H1 (cell line): ENCODE measurements around the gene ABCC4. TPM values are rescaled to one million over a fixed set of nuclear protein-coding genes. Genes with fewer than 3 reads are reported as not detected.

ENCODE experiments used
- CTCF ChIA-PET: fragments of 300-600 bp; sonication (Branson Sonifier 250); formaldehyde crosslinking; loops from one replicate; lab custom pipeline; 2021; ENCODE audit not compliant: partially characterized antibody; lab: Charles Lee
- POLR2A ChIA-PET: fragments of 300-600 bp; sonication (Branson Sonifier 250); formaldehyde crosslinking; loops from one replicate; lab custom pipeline; 2021; ENCODE audit warnings: inconsistent platforms; ENCODE audit not compliant: partially characterized antibody; lab: Charles Lee
- DNase-seq, 2 experiments: peaks; one replicate each; pipeline versions ENCODE4 v3.0.0 to v3.0.0-alpha.2; 2010 to 2022; ENCODE audit warnings: low spot score in 2 of 2, low read depth in 1 of 2, mixed read lengths in 1 of 2
- FAIRE-seq: peaks from 2 replicates; lab custom pipeline; 2011; peaks lifted over from hg19 to GRCh38; lab: Jason Lieb, UNC
- H2AFZ ChIP-seq: 2 replicates; pipeline ENCODE4 v1.8.1; 2012; ENCODE audit warnings: low read length, inconsistent platforms
- H2AK5ac ChIP-seq: 2 replicates; pipeline ENCODE4 v1.6.1; 2013; ENCODE audit warnings: low read depth, low read length
- H2BK120ac ChIP-seq: replicated peaks from 2 replicates; pipeline ENCODE3; 2013; ENCODE audit warnings: low read depth, low read length, inconsistent platforms
- H2BK12ac ChIP-seq: 2 replicates; pipeline ENCODE4 v1.6.1; 2013; ENCODE audit warnings: low read depth, low read length
- H2BK15ac ChIP-seq: 2 replicates; pipeline ENCODE4 v1.6.1; 2013; ENCODE audit warnings: low read length
- H2BK20ac ChIP-seq: 2 replicates; pipeline ENCODE4 v1.6.1; 2013; ENCODE audit warnings: low read length
- H2BK5ac ChIP-seq: 2 replicates; pipeline ENCODE4 v1.6.1; 2013; ENCODE audit warnings: low read depth, low read length
- H3K14ac ChIP-seq: 2 replicates; pipeline ENCODE4 v1.6.1; 2013; ENCODE audit warnings: inconsistent platforms; ENCODE audit not compliant: insufficient read length
- H3K18ac ChIP-seq: 2 replicates; pipeline ENCODE4 v1.6.1; 2013; ENCODE audit warnings: low read length; ENCODE audit errors: extremely low read depth
- H3K23ac ChIP-seq: 2 replicates; pipeline ENCODE4 v1.6.1; 2013; ENCODE audit warnings: inconsistent platforms; ENCODE audit not compliant: insufficient read length
- H3K23me2 ChIP-seq: 2 replicates; pipeline ENCODE4 v1.6.1; 2013; ENCODE audit warnings: low read depth, low read length
- H3K27ac ChIP-seq: 2 replicates; pipeline ENCODE4 v1.6.1; 2011; ENCODE audit warnings: low read depth, low read length, inconsistent platforms
- H3K27me3 ChIP-seq, 4 experiments: replicated peaks in 1 of 4; 1 replicate in 1 of 4; 2 replicates in 3 of 4; pipeline versions ENCODE4 v1.6.1 to v1.8.1; 2011 to 2013; ENCODE audit warnings: low read length in 3 of 4, mild to moderate bottlenecking in 3 of 4, inconsistent platforms in 2 of 4, mixed read lengths in 2 of 4, moderate library complexity in 1 of 4; ENCODE audit not compliant: control insufficient read depth in 3 of 4, insufficient read depth in 3 of 4; ENCODE audit errors: extremely low read depth in 1 of 4
- H3K36me3 ChIP-seq, 4 experiments: 2 replicates each; pipeline versions ENCODE4 v1.6.1 to v1.8.1; 2011 to 2013; ENCODE audit warnings: mild to moderate bottlenecking in 4 of 4, low read length in 3 of 4, moderate library complexity in 2 of 4, control low read depth in 1 of 4, inconsistent platforms in 1 of 4; ENCODE audit not compliant: insufficient read depth in 4 of 4, control insufficient read depth in 2 of 4
- H3K4ac ChIP-seq: replicated peaks from 2 replicates; pipeline ENCODE3; 2013; ENCODE audit warnings: low read length, low read depth, mixed read lengths, inconsistent platforms; ENCODE audit not compliant: insufficient read length
- H3K4me1 ChIP-seq, 4 experiments: replicated peaks in 1 of 4; 1 replicate in 1 of 4; 2 replicates in 3 of 4; pipeline versions ENCODE4 v1.6.1 to v1.8.1; 2011 to 2013; ENCODE audit warnings: low read length in 3 of 4, inconsistent platforms in 2 of 4, mixed read lengths in 1 of 4; ENCODE audit not compliant: insufficient read depth in 4 of 4, control insufficient read depth in 3 of 4
- H3K4me2 ChIP-seq, 2 experiments: 2 replicates each; pipeline versions ENCODE4 v1.6.1 to v1.8.1; 2011 to 2013; ENCODE audit warnings: low read depth in 2 of 2, low read length in 2 of 2, control low read depth in 1 of 2, inconsistent platforms in 1 of 2, mild to moderate bottlenecking in 1 of 2; ENCODE audit not compliant: insufficient read depth in 1 of 2
- H3K4me3 ChIP-seq, 4 experiments: fragments of 200-600, 300-600 bp in 1 of 4; sonication (generic), shearing (Covaris generic), sonication (Bioruptor Twin) in 1 of 4; 2 replicates each; pipeline versions ENCODE4 v1.5.1 to v1.8.1; 2011 to 2016; ENCODE audit warnings: low read length in 4 of 4, low read depth in 3 of 4, control low read depth in 2 of 4, inconsistent platforms in 2 of 4, mild to moderate bottlenecking in 2 of 4, mixed read lengths in 1 of 4, moderate library complexity in 1 of 4; ENCODE audit not compliant: insufficient read depth in 2 of 4; ENCODE audit errors: extremely low read depth in 1 of 4
- H3K56ac ChIP-seq: replicated peaks from 2 replicates; pipeline ENCODE3; 2013; ENCODE audit warnings: low read depth, mild to moderate bottlenecking, mixed read lengths, low read length, inconsistent platforms; ENCODE audit not compliant: insufficient read length
- H3K79me1 ChIP-seq: 2 replicates; pipeline ENCODE4 v1.6.1; 2013; ENCODE audit warnings: low read depth, low read length, control low read depth
- H3K79me2 ChIP-seq, 2 experiments: 2 replicates each; pipeline versions ENCODE4 v1.6.1 to v1.8.1; 2012 to 2013; ENCODE audit warnings: low read length in 2 of 2, mild to moderate bottlenecking in 2 of 2, inconsistent platforms in 1 of 2; ENCODE audit not compliant: insufficient read depth in 2 of 2, control insufficient read depth in 1 of 2
- H3K9ac ChIP-seq, 4 experiments: replicated peaks in 1 of 4; 1 replicate in 1 of 4; 2 replicates in 3 of 4; pipeline versions ENCODE4 v1.6.1 to v1.8.1; 2011 to 2013; ENCODE audit warnings: low read depth in 3 of 4, low read length in 3 of 4, control low read depth in 2 of 4, mild to moderate bottlenecking in 2 of 4, moderate library complexity in 2 of 4, inconsistent platforms in 1 of 4; ENCODE audit errors: extremely low read depth in 1 of 4
- H3K9me3 ChIP-seq, 2 experiments: 2 replicates each; pipeline versions ENCODE4 v1.6.1 to v1.8.1; 2012 to 2013; ENCODE audit warnings: mild to moderate bottlenecking in 2 of 2, moderate library complexity in 2 of 2, control low read depth in 1 of 2, inconsistent platforms in 1 of 2, low read depth in 1 of 2, low read length in 1 of 2, mixed read lengths in 1 of 2; ENCODE audit not compliant: insufficient read depth in 2 of 2
- H4K20me1 ChIP-seq, 2 experiments: replicated peaks in 1 of 2; 2 replicates each; pipeline versions ENCODE3 to v1.8.1; 2011 to 2013; ENCODE audit warnings: inconsistent platforms in 2 of 2, low read length in 2 of 2, mild to moderate bottlenecking in 1 of 2; ENCODE audit not compliant: insufficient read depth in 2 of 2, control insufficient read depth in 1 of 2
- H4K5ac ChIP-seq: 2 replicates; pipeline ENCODE4 v1.6.1; 2013; ENCODE audit warnings: low read length, low read depth, mixed read lengths, inconsistent platforms; ENCODE audit not compliant: insufficient read length
- H4K8ac ChIP-seq: 2 replicates; pipeline ENCODE4 v1.8.0; 2013; ENCODE audit warnings: mild to moderate bottlenecking, moderate library complexity, low read length, inconsistent platforms; ENCODE audit not compliant: insufficient read depth; ENCODE audit errors: extremely low read depth
- H4K91ac ChIP-seq: replicated peaks from 2 replicates; pipeline ENCODE3; 2013; ENCODE audit warnings: low read length, mixed read lengths, inconsistent platforms; ENCODE audit not compliant: insufficient read length
- ATF2 ChIP-seq: IDR thresholded peaks from 2 replicates; pipeline ENCODE4 v1.6.1; 2012; ENCODE audit warnings: low read length, inconsistent platforms
- BRCA1 ChIP-seq: IDR thresholded peaks from 2 replicates; pipeline ENCODE4 v1.6.1; 2012; ENCODE audit warnings: low read depth, low read length, improper control_type of control experiment
- JUND ChIP-seq: IDR thresholded peaks from 2 replicates; pipeline ENCODE4 v1.6.1; 2011; ENCODE audit warnings: mild to moderate bottlenecking, improper control_type of control experiment, low read length
- POLR2AphosphoS5 ChIP-seq: IDR thresholded peaks from 2 replicates; pipeline ENCODE4 v1.6.1; 2011; ENCODE audit warnings: low read depth, low read length
- RBBP5 ChIP-seq: IDR thresholded peaks from 2 replicates; pipeline ENCODE4 v1.7.1; 2012; ENCODE audit warnings: low read depth, mild to moderate bottlenecking, inconsistent platforms, low read length, moderate library complexity, borderline replicate concordance
- RXRA ChIP-seq: IDR thresholded peaks from 2 replicates; pipeline ENCODE4 v1.6.1; 2011; ENCODE audit warnings: low read depth, mild to moderate bottlenecking, low read length, moderate library complexity; ENCODE audit not compliant: insufficient read depth
- SP1 ChIP-seq: IDR thresholded peaks from 2 replicates; pipeline ENCODE4 v1.6.1; 2011; ENCODE audit warnings: low read depth, low read length
- TAF1 ChIP-seq: IDR thresholded peaks from 2 replicates; pipeline ENCODE4 v1.6.1; 2011; ENCODE audit warnings: mild to moderate bottlenecking, low read depth, low read length
- TAF7 ChIP-seq: optimal IDR thresholded peaks from 2 replicates; pipeline ENCODE3; 2011; ENCODE audit warnings: low read depth, mild to moderate bottlenecking, inconsistent platforms, low read length, moderate library complexity, borderline replicate concordance
- WGBS, 2 experiments: shearing (Covaris generic) in 1 of 2; methylation state at CpG; one replicate each; pipeline versions ENCODE4 v1.1.6 to v1.1.7; 2013 to 2015; ENCODE audit warnings: low lambda C conversion rate in 2 of 2, mixed read lengths in 2 of 2, inconsistent platforms in 1 of 2, low coverage in 1 of 2, missing lambda C conversion rate in 1 of 2; ENCODE audit not compliant: insufficient replicate concordance in 2 of 2, insufficient coverage in 1 of 2, insufficient read length in 1 of 2; ENCODE audit errors: extremely low coverage in 1 of 2, missing lambda C conversion rate in 1 of 2; 5-methylcytosine and 5-hydroxymethylcytosine counted together
- polyA plus RNA-seq, 7 experiments: library from polyadenylated mRNA; depleted of rRNA in 3 of 7; stranded (reverse) in 5 of 7; unstranded in 2 of 7; fragments of >200 nt in 5 of 7; fragments of 200-250 nt in 2 of 7; gene quantifications; 1 replicate in 5 of 7; 2 replicates in 1 of 7; 4 replicates in 1 of 7; pipeline versions ENCODE4 v1.2.1 to v1.2.3, GENCODE V29; 2011 to 2013; ENCODE audit warnings: missing spikeins in 2 of 7, mixed read lengths in 2 of 7
- total RNA-seq: library from RNA; stranded (reverse); fragmentation: NEBNext Ultra II Directional; extraction: Animal tissue kit (Norgen Biotek cat#: 25700); gene quantifications from 2 replicates; pipeline ENCODE4 v1.2.1, GENCODE V29; 2021

ABCC4 gene
- total and polyA plus RNA-seq, 2 of the 8 experiments (the other 6 are each of a cell fraction or from before 2014, with no cell fraction given): 4.0 to 14.1 TPM

- Histone ChIP-seq H2AK5ac (no peak overlapping the region), H3K4me2 (no peak overlapping the region), H2BK120ac (no peak overlapping the region), H3K18ac (no peak overlapping the region), H2BK20ac (no peak overlapping the region), H4K8ac (no peak overlapping the region), H2BK5ac (no peak overlapping the region), H3K9me3 (no peaks in the 10 kb centered on the region), H2BK15ac (no peak overlapping the region), H4K91ac (no peak overlapping the region), H3K23me2 (peaks cover 4% of the 10 kb centered on the region; the same call in 1 of the 2 replicates), H3K4me1 (no peaks in the 10 kb centered on the region), H3K14ac (no peak overlapping the region), H4K20me1 (no peaks in the 10 kb centered on the region), H3K4me3 (no peak overlapping the region), H3K79me2 (no peaks in the 10 kb centered on the region), H3K56ac (peak overlapping the region; percentile 40), H3K79me1 (no peaks in the 10 kb centered on the region), H3K9ac (no peak overlapping the region), H4K5ac (no peak overlapping the region), H3K36me3 (no peaks in the 10 kb centered on the region), H3K4ac (no peak overlapping the region), H3K27ac (no peak overlapping the region), H2BK12ac (no peak overlapping the region), H3K27me3 (no peaks in the 10 kb centered on the region), H2AFZ (no peak overlapping the region), H3K23ac (no peak overlapping the region)
- CTCF ChIA-PET: no interaction called here
- no CpG with 5 or more reads among the region's 1 CpG for WGBS, 2 experiments
- DNase-seq: no peak
- no peak for TF ChIP-seq JUND
- TF ChIP-seq POLR2AphosphoS5: no peak
- no peak for TF ChIP-seq TAF1
- no peak for TF ChIP-seq RXRA
- TF ChIP-seq ATF2: no peak
- TF ChIP-seq RBBP5: no peak
- no peak for TF ChIP-seq SP1
- TF ChIP-seq TAF7: no peak
- TF ChIP-seq BRCA1: no peak
- POLR2A ChIA-PET: no interaction called here
- FAIRE-seq: no peak
These were observed 276.1 kb downstream of the ABCC4 start for GRCh38 chr13:95025116-95025515.
